HG02610 (cell line): ENCODE results near the gene CLEC16A.
A peak's percentile ranks its signal among the peaks of the same experiment; 100 is the strongest.
"Not testable (repeated sequence)": the region's sequence is repeated elsewhere in the genome, so short reads cannot be mapped to it uniquely, and the experiment has no call there.

Source experiments
- ATAC-seq: cut with Tn5 transposase; IDR thresholded peaks from one replicate; pipeline ENCODE4 v1.9.1; 2021; ENCODE audit warnings: mild to moderate bottlenecking, moderate library complexity; ENCODE audit not compliant: unreplicated experiment

Gene CLEC16A

GRCh38 chr16:11093572-11094074, 149.3 kb downstream of the CLEC16A start:
- no peak for ATAC-seq

DNA sequence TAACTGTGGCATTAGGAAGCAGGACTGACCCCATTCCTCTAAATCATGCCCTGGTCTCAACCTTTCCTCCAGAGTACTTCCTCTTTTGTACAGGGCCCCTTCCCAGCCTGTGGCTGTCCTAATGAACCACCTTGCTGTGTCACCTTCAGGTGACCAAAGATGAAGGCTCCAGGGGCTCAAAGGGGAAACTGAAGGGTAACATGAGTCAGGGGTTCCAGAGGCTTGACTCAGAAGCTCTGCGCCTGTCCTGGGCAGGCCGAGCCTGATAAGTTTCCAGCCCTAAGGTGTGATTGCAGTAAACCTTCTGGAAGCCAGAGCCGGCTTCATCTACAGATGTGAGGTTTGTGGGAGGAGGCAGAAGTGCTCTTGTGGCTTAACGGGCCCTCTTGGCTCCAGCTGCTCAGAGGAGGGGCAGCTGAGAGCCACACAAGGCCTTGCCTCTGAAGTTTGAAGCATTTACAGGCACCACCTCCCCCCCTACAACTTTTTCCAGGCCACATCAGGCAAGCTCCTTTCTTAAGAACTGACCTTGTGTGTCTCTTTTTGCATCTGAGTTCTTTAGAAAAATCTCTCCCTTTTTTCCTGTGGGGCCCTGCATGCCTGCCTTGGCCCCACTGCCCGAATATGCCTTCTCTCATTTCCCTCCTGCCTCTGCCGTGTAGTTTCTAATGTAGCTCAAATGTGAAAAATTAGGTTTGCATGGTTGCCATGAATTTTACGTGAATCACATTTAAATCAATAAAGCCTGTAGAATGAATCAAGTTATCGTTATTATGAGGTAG, 149.9 kb downstream of the CLEC16A start:
- ATAC-seq, result peak; percentile 55

DNA sequence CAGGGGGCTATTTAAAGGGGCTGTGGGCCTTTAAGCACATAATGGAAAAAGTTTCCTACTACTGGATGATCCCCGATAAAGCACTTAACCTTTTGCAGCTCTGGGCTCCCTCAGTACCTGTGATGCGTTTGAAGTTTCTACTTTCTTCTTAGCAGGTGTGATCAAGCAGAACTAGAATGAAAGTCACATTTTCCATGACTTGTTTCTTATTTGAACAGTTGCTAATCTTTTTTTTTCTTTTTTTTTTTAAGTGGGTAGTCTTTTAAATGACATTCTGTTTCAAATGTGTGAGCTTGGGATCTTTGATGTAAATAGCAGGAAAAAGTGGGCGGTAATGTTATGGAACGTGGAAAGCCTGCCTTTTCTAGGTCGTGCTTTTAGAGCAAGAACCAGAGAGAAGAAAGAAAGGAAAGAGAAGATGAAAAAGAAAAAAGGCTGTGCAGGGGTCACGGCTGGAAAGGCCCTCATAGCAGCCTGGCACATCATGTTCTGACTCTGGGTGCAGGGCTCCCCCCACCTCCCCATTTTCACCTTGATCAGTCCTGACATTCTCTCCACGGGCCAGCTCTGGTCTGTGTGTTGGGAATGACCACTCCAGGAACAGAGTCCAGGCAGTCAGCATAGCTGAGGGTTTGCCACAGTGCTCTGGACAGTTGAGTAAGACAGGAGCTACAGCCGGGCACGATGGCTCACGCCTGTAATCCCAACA, 150.6 kb downstream of the CLEC16A start:
- ATAC-seq, result no peak

DNA sequence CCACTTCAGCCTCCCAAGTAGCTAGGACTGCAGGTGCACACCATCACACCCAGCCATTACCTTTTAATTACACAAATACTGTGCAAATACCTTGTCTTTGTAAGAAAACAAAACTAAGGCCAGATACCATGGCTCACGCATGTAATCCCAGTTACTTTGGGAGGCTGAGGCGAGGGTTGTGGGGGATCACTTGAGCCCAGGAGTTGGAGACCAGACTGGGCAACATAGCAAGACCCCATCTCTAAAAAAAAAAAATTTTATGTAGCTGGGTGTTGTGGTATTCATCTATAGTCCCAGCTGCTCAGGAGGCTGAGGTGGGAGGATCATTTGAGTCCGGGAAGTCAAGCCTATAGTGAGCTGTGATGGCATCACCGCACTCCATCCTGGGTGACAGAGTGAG, 151.6 kb downstream of the CLEC16A start:
- ATAC-seq, result no peak

DNA sequence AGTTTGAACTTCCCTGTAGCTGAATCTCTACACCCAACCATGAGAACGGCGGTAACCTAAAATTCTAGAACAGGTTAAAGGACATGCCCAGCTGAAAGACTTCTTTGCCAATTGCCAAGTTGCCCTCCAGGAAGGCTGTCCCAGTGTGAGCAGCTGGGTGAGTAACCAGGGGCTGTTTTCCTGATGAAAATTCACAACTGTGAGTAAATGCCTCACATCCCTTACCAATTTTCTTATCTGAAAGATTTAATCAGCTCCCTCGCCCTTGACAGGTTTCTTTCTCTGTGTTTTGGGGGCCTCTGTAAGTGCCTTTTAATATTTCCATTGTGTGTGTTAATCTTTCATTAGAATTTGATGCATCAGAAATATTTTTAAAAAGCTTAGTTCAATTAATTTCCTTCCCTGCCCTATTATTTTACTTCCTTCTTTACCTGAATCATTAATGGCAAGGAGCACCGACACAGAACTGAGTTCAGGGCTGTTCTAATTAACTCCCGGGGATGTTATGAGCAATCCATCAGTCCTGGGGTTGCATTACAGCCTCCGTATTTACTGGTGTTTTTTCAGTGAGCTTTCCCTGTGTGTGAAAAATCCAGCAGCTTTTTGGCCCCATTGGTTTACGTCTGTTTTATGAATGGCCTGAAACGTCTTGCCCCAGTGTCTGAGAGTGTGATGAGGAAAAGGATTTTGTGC, 152.9 kb downstream of the CLEC16A start:
- ATAC-seq, result no peak

GRCh38 chr16:11097787-11098167, 153.4 kb downstream of the CLEC16A start:
- ATAC-seq, result no peak

DNA sequence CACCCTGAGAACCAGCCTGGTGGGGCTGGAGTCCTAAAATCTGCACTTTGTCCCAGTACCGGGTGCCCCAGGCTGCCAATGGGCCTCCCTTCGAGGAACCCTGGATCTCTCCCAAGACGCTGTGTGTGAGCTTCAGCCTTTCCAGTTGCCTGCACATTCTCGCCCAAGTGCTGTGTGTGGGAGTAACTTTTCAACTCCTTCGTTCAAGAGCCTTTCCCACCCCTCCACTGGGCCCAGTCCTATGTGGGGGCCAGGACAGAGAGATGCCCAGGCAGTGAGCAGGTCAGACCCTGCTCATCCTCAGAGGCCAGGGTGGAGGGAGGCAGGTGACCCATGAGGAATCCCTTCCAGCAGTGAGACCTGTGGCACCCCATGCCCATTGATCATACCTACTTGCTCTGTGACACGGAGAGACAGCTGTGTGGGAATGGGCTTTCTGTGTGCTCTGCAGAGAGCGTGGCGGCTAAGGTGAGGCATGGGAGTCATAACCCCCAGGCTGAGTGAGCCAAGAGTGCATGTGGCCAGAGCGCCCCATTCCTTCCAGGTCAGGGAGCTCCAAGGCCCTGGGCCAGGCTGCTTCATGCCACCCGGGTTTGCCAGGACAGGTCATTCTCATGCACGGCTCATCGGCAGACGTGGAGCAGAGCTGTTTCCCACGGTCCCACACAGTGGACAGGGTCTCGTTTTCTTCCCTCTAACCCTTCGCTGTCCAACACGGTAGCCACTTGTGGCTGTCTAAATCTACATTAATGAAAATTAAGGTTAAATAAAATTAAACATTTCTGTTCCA, 154.4 kb downstream of the CLEC16A start:
- ATAC-seq, result no peak

DNA sequence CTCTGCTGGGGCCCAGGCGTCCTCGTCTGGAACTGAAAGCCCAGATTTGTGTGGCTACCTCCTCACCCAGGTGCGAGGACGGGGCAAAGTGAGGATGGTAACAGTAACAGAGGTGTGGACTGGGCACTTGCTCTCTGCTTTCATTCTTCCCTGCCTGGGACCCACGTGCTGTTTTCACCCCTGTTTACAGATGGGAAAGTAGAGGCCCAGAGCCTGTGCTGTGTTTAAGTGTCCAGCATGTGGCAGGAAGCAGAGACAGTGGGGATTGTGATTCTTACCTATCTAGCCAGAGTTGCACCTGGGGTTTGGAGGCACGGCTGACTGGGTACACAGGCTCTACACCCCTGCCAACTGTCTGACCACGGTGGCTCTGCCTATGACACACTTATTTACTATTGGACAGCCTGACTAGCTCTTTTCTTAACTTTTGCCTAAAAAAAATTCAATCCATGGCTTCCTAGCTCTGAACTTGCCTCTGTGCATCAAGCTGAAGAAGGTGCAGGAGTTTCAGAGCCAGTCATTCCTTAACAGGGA, 155.4 kb downstream of the CLEC16A start:
- peak; percentile 40 for ATAC-seq

GRCh38 chr16:11100239-11100750, 155.9 kb downstream of the CLEC16A start:
- peak; percentile 65 for ATAC-seq

DNA sequence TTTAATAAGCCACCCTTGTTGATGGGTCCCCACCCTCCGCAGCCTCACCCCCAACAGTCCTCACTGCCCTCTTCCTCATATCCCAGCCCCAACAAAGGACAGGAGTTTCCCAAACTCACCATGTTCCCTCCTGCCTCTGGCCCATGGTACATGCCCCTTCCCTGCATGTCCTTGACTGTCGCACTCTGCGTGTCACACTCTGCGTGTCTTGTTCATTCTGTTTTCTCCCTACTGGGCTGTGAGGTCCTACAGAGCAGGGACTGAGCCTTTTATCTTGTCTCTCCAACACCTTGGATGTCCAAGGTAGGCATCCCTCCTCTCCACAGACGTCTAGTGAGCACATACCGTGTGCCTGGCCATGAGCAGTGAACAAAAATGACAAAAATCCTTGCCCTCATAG, 156.9 kb downstream of the CLEC16A start:
- no peak for ATAC-seq

DNA sequence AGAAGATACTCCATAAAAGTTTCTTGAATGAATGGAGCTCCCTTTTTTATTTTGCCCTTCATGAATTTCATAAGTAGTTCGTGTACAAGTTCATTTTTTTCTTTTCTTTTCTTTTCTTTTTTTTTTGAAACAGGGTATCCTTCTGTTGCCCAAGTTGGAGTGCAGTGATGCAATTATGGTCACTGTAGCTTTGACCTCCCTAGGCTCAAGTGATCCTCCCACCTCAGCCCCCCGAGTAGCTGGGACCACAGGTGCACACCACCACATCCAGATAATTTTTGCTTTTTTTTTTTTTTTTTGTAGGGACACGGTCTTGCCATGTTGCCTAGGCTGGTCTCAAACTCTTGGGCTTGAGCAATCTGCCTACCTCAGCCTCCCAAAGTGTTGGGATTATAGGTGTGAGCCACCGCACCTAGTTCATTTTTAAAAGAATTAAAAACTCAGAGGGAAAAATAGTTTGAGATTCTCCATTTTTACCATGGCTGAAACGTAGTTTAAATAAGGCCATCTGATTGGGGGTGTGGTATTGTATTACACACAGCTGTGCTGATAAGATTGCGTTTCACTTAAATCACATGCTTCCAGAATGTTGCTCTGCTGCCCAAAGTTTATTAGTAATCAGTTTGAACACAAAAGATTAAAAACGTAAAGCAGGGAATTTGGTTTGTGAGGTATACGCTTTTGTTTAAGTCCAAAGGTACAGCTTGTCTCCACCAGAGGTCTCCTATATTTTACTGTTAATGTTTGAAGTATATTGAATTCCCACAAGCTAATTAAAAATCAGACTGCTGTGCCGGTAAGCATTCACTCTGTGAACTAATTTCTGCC, 157.5 kb downstream of the CLEC16A start:
- no peak for ATAC-seq

- ATAC-seq, result no peak
Measured at GRCh38 chr16:11102523-11102898, 158.1 kb downstream of the CLEC16A start.

DNA sequence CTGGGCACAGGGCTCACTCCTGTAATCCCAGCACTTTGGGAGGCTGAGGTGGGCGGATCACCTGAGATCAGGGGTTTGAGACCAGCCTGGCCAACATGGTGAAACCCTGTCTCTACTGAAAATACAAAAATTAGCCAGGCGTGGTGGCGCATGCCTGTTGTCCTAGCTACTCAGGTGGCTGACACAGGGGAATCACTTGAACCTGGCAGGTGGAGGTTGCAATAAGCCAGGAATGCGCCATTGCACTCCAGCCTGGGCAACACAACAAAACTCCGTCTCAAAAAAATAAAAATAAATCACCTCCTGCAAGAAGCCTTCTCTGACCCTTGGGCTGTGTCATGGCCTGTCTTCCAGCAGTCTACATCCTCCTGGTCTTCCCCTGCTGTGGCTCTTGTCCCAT, 158.9 kb downstream of the CLEC16A start:
- ATAC-seq, result not testable (repeated sequence)

DNA sequence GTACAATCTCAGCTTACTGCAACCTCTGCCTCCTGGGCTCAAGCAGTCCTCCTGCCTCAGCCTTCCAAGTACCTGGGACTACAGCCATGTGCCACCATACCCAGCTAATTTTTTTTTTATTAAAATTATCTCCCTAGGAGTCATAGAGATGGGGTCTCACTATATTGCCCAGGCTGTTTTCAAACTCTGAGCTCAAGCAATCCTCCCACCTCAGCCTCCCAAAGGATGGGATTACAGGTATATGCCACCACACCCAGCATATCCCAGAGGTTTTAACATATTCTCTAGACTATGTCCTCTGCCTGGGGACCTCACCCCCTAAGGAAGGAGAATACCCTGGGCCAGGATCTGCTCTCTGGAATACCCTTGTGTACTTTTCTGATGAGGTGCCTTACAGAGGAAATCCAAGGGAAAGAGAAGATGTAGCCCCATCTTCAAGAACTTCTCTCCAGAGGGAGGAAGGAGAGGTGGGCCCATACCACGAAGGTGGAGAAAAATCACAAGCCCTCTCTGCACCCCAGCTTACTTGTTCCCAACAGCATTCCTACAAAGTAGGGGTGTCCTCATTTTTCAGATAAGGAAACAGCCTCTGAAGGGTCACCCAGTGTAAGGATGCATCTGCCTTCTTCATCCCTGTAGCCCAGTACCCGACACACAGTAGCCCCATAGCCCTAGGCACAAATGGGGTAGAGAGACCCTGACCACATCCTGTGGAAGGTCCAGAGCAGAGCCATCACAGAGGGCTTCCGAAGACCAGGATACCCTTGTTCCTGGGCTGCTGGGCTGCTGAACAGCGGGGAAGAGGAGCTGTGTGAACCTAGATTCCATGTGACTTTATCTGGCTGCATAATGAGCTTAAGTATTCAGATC, 160.0 kb downstream of the CLEC16A start:
- no peak for ATAC-seq

- ATAC-seq, result peak; percentile 51
Measured at GRCh38 chr16:11105038-11105903, 160.9 kb downstream of the CLEC16A start.

- ATAC-seq, result no peak
Measured at GRCh38 chr16:11106726-11107125, 162.4 kb downstream of the CLEC16A start.

DNA sequence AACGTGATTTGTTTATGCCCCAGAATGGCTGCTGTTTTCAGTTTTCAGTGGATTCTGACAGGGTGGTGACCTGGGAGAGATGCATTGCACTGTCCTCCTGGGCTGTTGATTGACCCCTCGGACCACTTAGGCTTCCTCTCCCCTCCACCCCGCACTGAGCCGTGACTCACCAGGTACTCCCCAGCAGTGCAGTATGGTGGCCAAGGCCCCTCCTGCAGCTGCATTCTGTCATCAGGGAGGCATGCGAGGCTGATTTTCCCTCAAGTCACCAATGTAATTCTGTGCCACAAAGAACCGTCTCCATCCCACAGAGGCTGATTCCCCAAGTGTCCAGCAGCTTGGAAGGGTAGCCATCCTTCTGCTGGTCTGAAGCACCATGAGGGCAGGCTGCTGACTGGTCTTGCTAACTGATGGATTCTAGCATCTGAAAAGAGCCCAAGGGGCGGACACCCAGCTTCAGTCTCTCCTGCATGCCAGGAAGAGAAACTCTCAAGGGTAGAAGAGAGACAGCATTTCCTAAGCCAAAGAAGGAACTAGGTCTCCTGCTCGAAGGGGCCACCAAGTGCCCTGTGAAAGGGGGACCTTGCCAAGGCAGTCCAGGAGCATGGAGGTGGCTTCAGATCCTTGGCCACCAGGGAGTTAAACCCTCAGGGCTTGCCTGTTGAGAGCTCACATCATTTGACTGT, 163.6 kb downstream of the CLEC16A start:
- no peak for ATAC-seq
